PFSK-1 (cell line): ENCODE data around the gene TRPM3.

Experiments
- POLR2AphosphoS5 ChIP-seq: IDR thresholded peaks from 2 replicates; pipeline ENCODE4 v1.6.1; 2012; ENCODE audit warnings: low read depth, mild to moderate bottlenecking, control low read depth, low read length, moderate library complexity
- REST ChIP-seq, 2 experiments: IDR thresholded peaks; 2 replicates each; pipeline versions ENCODE4 v1.6.1 to v1.8.0; 2011 to 2012; ENCODE audit warnings: low read depth in 2 of 2, low read length in 2 of 2, control low read depth in 1 of 2, inconsistent platforms in 1 of 2, mild to moderate bottlenecking in 1 of 2, moderate library complexity in 1 of 2; ENCODE audit not compliant: insufficient read depth in 1 of 2
- SIN3A ChIP-seq: IDR thresholded peaks from 2 replicates; pipeline ENCODE4 v1.6.1; 2012; ENCODE audit warnings: mild to moderate bottlenecking, low read length, moderate library complexity, borderline replicate concordance; ENCODE audit not compliant: insufficient read depth
- TAF1 ChIP-seq: IDR thresholded peaks from 2 replicates; pipeline ENCODE4 v1.6.1; 2012; ENCODE audit warnings: low read length, control low read depth, borderline replicate concordance; ENCODE audit not compliant: insufficient read depth

DNA sequence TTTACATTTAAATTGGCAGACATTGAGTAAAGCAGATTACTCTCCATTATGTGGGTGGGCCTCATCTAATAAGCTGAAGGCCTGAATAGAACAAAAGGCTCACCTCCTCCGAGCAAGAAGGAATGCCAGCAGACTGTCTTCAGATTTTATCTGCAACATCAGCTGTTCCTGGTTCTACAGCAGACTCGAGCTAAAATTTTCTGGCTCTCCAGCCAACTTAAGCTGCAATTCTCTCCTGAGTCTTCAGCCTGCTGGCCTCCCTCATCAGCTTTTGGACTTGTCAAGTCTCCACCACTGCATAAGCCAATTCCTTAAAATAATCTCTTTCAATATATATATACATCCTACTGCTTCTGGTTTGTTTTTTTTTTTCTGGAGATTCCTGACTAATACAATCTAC, 12.5 kb downstream of the TRPM3 start:
- no peak for TF ChIP-seq TAF1
- TF ChIP-seq SIN3A: no peak
- no peak for TF ChIP-seq POLR2AphosphoS5
- TF ChIP-seq REST (IDR thresholded peaks at IDR 0.05; ENCODE audit: insufficient read depth in 1 of 2, low read depth in 2 of 2, low read length in 2 of 2): no peak
